Measurements from ENCODE around the gene ARHGAP24. TPM values are rescaled to one million over a fixed set of nuclear protein-coding genes. Genes with fewer than 3 reads are reported as not detected.

Gene ARHGAP24
- total and polyA plus RNA-seq, 9 donors, result 6.6 to 16.7 (median 10.0) TPM

DNA sequence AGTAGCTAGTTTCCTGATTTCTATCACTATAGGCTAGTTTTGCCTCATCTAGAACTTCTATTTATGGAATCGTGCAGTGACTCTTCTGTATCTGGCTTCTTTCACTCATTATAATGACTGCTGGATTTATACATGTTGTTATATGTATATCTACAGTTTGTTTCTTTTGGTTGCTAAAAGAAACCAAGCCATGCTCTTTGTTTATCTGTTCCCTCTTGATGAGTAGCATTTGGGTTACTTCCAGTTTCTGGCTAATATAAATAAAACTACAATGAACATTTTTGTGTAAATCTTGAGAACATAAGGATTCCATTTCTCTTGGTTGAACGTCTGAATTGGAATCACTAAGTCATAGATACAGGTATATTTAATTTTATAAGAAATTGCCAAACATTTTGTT is 73.9 kb downstream of the ARHGAP24 start:
- 53 to 68% (median 64%) methylated on average over 2 of the region's 2 CpGs for WGBS, 3 donors
- Histone ChIP-seq H3K27me3 (no peaks in the 10 kb centered on the region), H3K4me3 (no peak overlapping the region), H3K27ac (no peak overlapping the region), H3K9me3 (no peaks in the 10 kb centered on the region), H3K4me1 (ENCODE audit: insufficient read depth) (peaks cover 2% of the 10 kb centered on the region), H3K36me3 (no peaks in the 10 kb centered on the region)
- no peak for TF ChIP-seq EP300 (IDR thresholded peaks at IDR 0.05)
- no peak for DNase-seq
- intact Hi-C loops (cut with DNase I), result no loop called here

- no peaks in the 10 kb centered on the region for H3K4me1 ChIP-seq (ENCODE audit: insufficient read depth)
- no peak overlapping the region for H3K27ac ChIP-seq
- DNase-seq, result no peak
- no peaks in the 10 kb centered on the region for H3K27me3 ChIP-seq
- no peaks in the 10 kb centered on the region for H3K9me3 ChIP-seq
- WGBS, 3 donors, result 96 to 100% (median 96%) methylated on average over 1 of the region's 1 CpG
- TF ChIP-seq POLR2A (IDR thresholded peaks at IDR 0.05) (no peak), CTCF (IDR thresholded peaks at IDR 0.05) (no peak), EP300 (IDR thresholded peaks at IDR 0.05) (no peak)
- intact Hi-C loops (cut with DNase I), result no loop called here
- H3K4me3 ChIP-seq, result no peak overlapping the region
- H3K36me3 ChIP-seq, result no peaks in the 10 kb centered on the region
Observed at GRCh38 chr4:85555206-85555605, 80.3 kb downstream of the ARHGAP24 start.

DNA sequence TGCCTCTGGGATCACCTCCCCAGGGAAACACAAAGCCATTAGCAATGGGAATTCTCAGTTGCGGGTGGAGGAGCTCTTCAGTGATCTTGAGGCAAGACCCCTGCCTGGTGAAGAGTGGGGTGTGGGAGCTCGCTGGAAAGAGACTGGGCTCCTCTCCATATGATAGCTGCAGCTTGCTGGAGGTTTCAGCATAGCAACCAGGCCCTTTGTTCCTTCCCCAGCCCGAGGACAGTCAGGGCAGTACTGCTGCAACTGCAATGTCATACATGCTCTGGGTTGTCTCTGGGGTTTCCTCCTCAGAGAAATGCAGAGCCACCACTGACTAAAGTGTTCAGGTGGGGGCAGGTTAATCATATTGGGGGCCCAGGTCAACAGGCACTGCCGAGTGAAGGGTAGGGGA is 81.3 kb downstream of the ARHGAP24 start:
- Histone ChIP-seq H3K9me3 (no peaks in the 10 kb centered on the region), H3K36me3 (no peaks in the 10 kb centered on the region), H3K27me3 (no peaks in the 10 kb centered on the region), H3K27ac (no peak overlapping the region), H3K4me1 (ENCODE audit: insufficient read depth) (no peaks in the 10 kb centered on the region), H3K4me3 (no peak overlapping the region)
- no peak for DNase-seq
- TF ChIP-seq CTCF (IDR thresholded peaks at IDR 0.05) (no peak), POLR2A (IDR thresholded peaks at IDR 0.05) (no peak), EP300 (IDR thresholded peaks at IDR 0.05) (no peak)
- intact Hi-C loops (cut with DNase I), result no loop called here
- 74 to 94% (median 88%) methylated on average over 4 of the region's 4 CpGs for WGBS, 3 donors

DNA sequence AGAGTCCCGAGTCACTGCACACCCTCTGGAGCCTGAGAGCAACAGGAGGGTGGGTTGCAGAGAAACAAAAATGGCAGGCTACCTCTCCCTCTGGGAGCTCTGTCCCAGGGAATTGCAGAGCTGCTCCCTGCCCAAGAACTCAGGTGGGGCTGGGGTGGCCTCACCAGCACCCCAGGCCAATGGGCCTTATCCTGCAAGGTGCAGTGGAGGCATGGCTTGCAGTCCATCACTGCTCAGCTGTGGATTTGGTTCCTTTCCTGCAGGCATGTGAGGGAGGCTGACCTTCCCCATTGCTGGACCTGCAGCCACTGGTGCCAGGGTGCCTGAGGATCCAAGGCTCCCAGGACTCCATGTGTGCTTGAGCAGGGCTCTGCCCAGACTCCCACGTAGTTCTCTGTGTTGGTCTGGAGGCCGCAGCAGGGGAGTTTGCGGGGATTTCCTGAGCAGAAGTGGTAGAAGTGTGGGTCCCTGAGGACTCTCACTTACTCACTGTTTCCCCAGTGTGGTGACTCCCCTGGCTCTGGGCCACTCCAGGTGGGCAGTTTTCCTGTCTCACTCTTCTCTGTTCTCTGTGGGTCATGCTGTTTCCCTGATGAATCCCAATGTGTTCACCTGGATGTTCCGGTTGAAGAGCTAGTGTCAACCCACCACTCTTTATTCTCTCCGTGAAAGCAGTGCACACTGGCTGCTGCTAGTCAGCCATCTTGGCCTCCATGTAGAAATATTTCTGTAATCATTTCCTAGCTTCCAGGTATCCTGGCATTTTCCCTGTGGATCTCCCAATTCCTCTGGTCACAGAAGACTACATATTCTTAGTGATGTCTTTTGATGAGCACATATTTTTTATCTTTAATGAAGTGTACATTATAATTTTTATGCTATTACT is 82.3 kb downstream of the ARHGAP24 start:
- no peak for DNase-seq
- no peaks in the 10 kb centered on the region for H3K36me3 ChIP-seq
- no peak overlapping the region for H3K4me3 ChIP-seq
- no peaks in the 10 kb centered on the region for H3K27me3 ChIP-seq
- H3K4me1 ChIP-seq (ENCODE audit: insufficient read depth), result no peaks in the 10 kb centered on the region
- intact Hi-C loops (cut with DNase I), result no loop called here
- no peak overlapping the region for H3K27ac ChIP-seq
- TF ChIP-seq EP300 (IDR thresholded peaks at IDR 0.05) (no peak), POLR2A (IDR thresholded peaks at IDR 0.05) (no peak), CTCF (IDR thresholded peaks at IDR 0.05) (no peak)
- no peaks in the 10 kb centered on the region for H3K9me3 ChIP-seq
- WGBS, 3 donors, result 77 to 90% (median 78%) methylated on average over 5 to 6 of the region's 6 CpGs

- H3K27me3 ChIP-seq, result no peaks in the 10 kb centered on the region
- no peak overlapping the region for H3K4me3 ChIP-seq
- no peaks in the 10 kb centered on the region for H3K9me3 ChIP-seq
- no peaks in the 10 kb centered on the region for H3K36me3 ChIP-seq
- intact Hi-C loops (cut with DNase I), result no loop called here
- no peak for DNase-seq
- WGBS, 3 donors, result 91 to 93% (median 92%) methylated on average over 4 of the region's 4 CpGs
- H3K27ac ChIP-seq, result no peak overlapping the region
- TF ChIP-seq POLR2A (IDR thresholded peaks at IDR 0.05), result no peak
- TF ChIP-seq CTCF (IDR thresholded peaks at IDR 0.05), result no peak
- no peak for TF ChIP-seq EP300 (IDR thresholded peaks at IDR 0.05)
- no peaks in the 10 kb centered on the region for H3K4me1 ChIP-seq (ENCODE audit: insufficient read depth)
Observed at GRCh38 chr4:85565761-85566480, 91.0 kb downstream of the ARHGAP24 start.

All from ovary (tissue), 9 donors.